SK-N-SH (cell line): Measurements from ENCODE around the gene SH3BGR. TPM values are rescaled to one million over a fixed set of nuclear protein-coding genes. Genes with fewer than 3 reads are reported as not detected.

Source experiments
- CTCF ChIA-PET: fragments of 300-600, 350-600 bp; formaldehyde crosslinking; extraction: SDS; loops from one replicate; lab custom pipeline; 2021; lab: Yijun Ruan, JAX
- POLR2A ChIA-PET: fragments of 350-600 bp; sonication (Branson Sonifier 250); formaldehyde crosslinking; extraction: SDS; loops from one replicate; lab custom pipeline; 2020; ENCODE audit warnings: antibody characterized with exemption, inconsistent platforms; lab: Yijun Ruan, JAX
- DNase-seq: peaks from one replicate; pipeline ENCODE4 v3.0.0; 2012
- H2AFZ ChIP-seq: fragments of 200-600 bp; sonication (generic); 2 replicates; pipeline ENCODE4 v1.8.1; 2016; ENCODE audit warnings: antibody characterized with exemption, mild to moderate bottlenecking, low read depth
- H3F3A ChIP-seq: fragments of 200-600 bp; sonication (generic); replicated peaks from 2 replicates; pipeline ENCODE3; 2016; ENCODE audit warnings: antibody characterized with exemption, mild to moderate bottlenecking; ENCODE audit not compliant: insufficient read depth
- H3K27ac ChIP-seq, 2 experiments: fragments of 200-500 bp in 1 of 2; fragments of 200-600 bp in 1 of 2; sonication (Bioruptor generic) in 1 of 2; sonication (generic), shearing (Covaris generic) in 1 of 2; 2 replicates each; pipeline versions ENCODE4 v1.5.1 to v1.6.1; 2014 to 2016; ENCODE audit warnings: low read depth in 2 of 2, inconsistent platforms in 1 of 2, low read length in 1 of 2, mild to moderate bottlenecking in 1 of 2, mixed read lengths in 1 of 2
- H3K27me3 ChIP-seq: fragments of 200-600 bp; sonication (generic), shearing (Covaris generic); 2 replicates; pipeline ENCODE4 v1.6.1; 2016; ENCODE audit warnings: mixed run types; ENCODE audit not compliant: insufficient read depth
- H3K36me3 ChIP-seq, 2 experiments: fragments of 200-500 bp in 1 of 2; fragments of 200-600 bp in 1 of 2; sonication (Bioruptor generic) in 1 of 2; sonication (generic) in 1 of 2; replicated peaks in 1 of 2; 2 replicates each; pipeline versions ENCODE3 to v1.5.1; 2014 to 2016; ENCODE audit warnings: low read length in 1 of 2, mild to moderate bottlenecking in 1 of 2; ENCODE audit not compliant: insufficient read depth in 2 of 2, control insufficient read depth in 1 of 2
- H3K4me1 ChIP-seq, 2 experiments: fragments of 200-500 bp in 1 of 2; fragments of 200-600 bp in 1 of 2; sonication (Bioruptor generic) in 1 of 2; sonication (generic), shearing (Covaris generic) in 1 of 2; 2 replicates each; pipeline versions ENCODE4 v1.5.1 to v1.6.1; 2014 to 2016; ENCODE audit warnings: low read depth in 1 of 2, low read length in 1 of 2, mixed run types in 1 of 2; ENCODE audit not compliant: insufficient read depth in 2 of 2, control insufficient read depth in 1 of 2
- H3K4me2 ChIP-seq: fragments of 200-600 bp; sonication (generic), shearing (Covaris generic); 2 replicates; pipeline ENCODE4 v1.6.1; 2017; ENCODE audit warnings: mixed run types
- H3K4me3 ChIP-seq, 2 experiments: fragments of 200-500 bp in 1 of 2; fragments of 200-600 bp in 1 of 2; sonication (Bioruptor generic) in 1 of 2; sonication (generic), shearing (Covaris generic) in 1 of 2; 2 replicates each; pipeline versions ENCODE4 v1.5.1 to v1.8.1; 2014 to 2016; ENCODE audit warnings: low read depth in 2 of 2, inconsistent platforms in 1 of 2, low read length in 1 of 2, mild to moderate bottlenecking in 1 of 2, mixed read lengths in 1 of 2, moderate library complexity in 1 of 2
- H3K79me2 ChIP-seq: fragments of 200-600 bp; sonication (generic); 2 replicates; pipeline ENCODE4 v1.8.1; 2017; ENCODE audit warnings: mild to moderate bottlenecking; ENCODE audit not compliant: insufficient read depth
- H3K9ac ChIP-seq: fragments of 200-600 bp; sonication (generic); 2 replicates; pipeline ENCODE4 v1.6.1; 2017; ENCODE audit warnings: mixed run types
- H3K9me2 ChIP-seq: fragments of 200-600 bp; sonication (generic); 2 replicates; pipeline ENCODE4 v1.6.1; 2017; ENCODE audit warnings: mixed run types
- H3K9me3 ChIP-seq: fragments of 200-600 bp; sonication (generic); 2 replicates; pipeline ENCODE4 v1.6.1; 2017; ENCODE audit warnings: mixed run types, mild to moderate bottlenecking, moderate library complexity
- H4K20me1 ChIP-seq: fragments of 200-600 bp; sonication (generic); 2 replicates; pipeline ENCODE4 v1.6.1; 2017; ENCODE audit warnings: mild to moderate bottlenecking, mixed run types; ENCODE audit not compliant: insufficient read depth
- CTCF ChIP-seq: fragments of 200-600 bp; sonication (generic); IDR thresholded peaks from 2 replicates; pipeline ENCODE4 v1.6.1; 2017; ENCODE audit warnings: antibody characterized with exemption, mild to moderate bottlenecking, moderate library complexity
- EP300 ChIP-seq, 2 experiments: IDR thresholded peaks; 2 replicates each; pipeline versions ENCODE4 v1.4.0 to v1.6.1; 2012; ENCODE audit warnings: borderline replicate concordance in 1 of 2, low read depth in 1 of 2, low read length in 1 of 2
- EZH2phosphoT487 ChIP-seq: fragments of 200-600 bp; sonication (generic); IDR thresholded peaks from 2 replicates; pipeline ENCODE4 v1.6.1; 2017; ENCODE audit warnings: low read depth, mixed run types, mild to moderate bottlenecking, antibody characterized with exemption, moderate library complexity, borderline replicate concordance
- FOXJ3 ChIP-seq: sonication (generic); formaldehyde crosslinking; IDR thresholded peaks from 2 replicates; pipeline ENCODE4 v1.5.1; 2020; ENCODE audit warnings: mild to moderate bottlenecking, missing genetic modification reagents
- FOXM1 ChIP-seq: IDR thresholded peaks from 2 replicates; pipeline ENCODE4 v1.4.0; 2012; ENCODE audit warnings: low read depth, mild to moderate bottlenecking
- GATA2 ChIP-seq: sonication (generic); formaldehyde crosslinking; IDR thresholded peaks from 2 replicates; pipeline ENCODE4 v1.5.0; 2020; ENCODE audit warnings: mild to moderate bottlenecking, missing genetic modification reagents
- MEF2A ChIP-seq: IDR thresholded peaks from 2 replicates; pipeline ENCODE4 v1.4.0; 2012; ENCODE audit warnings: low read depth, borderline replicate concordance
- MXI1 ChIP-seq: IDR thresholded peaks from 2 replicates; pipeline ENCODE4 v1.6.1; 2012; ENCODE audit warnings: mild to moderate bottlenecking, low read depth, low read length, improper control_type of control experiment
- PBX3 ChIP-seq: IDR thresholded peaks from 2 replicates; pipeline ENCODE4; 2012
- REST ChIP-seq: IDR thresholded peaks from 2 replicates; pipeline ENCODE4 v1.6.1; 2012; ENCODE audit warnings: mild to moderate bottlenecking, low read depth, low read length, moderate library complexity
- SIN3A ChIP-seq: IDR thresholded peaks from 2 replicates; pipeline ENCODE4 v1.6.1; 2012; ENCODE audit warnings: low read depth, mild to moderate bottlenecking, low read length, moderate library complexity, borderline replicate concordance
- SMC3 ChIP-seq: IDR thresholded peaks from 2 replicates; pipeline ENCODE4 v1.6.1; 2012; ENCODE audit warnings: low read depth, low read length, improper control_type of control experiment
- TAF1 ChIP-seq: IDR thresholded peaks from 2 replicates; pipeline ENCODE4 v1.6.1; 2012; ENCODE audit warnings: low read depth, mild to moderate bottlenecking, low read length, moderate library complexity, borderline replicate concordance
- TCF12 ChIP-seq: IDR thresholded peaks from 2 replicates; pipeline ENCODE4 v1.4.0; 2012
- USF1 ChIP-seq: IDR thresholded peaks from 2 replicates; pipeline ENCODE4 v1.4.0; 2012; ENCODE audit warnings: low read depth, borderline replicate concordance
- ZBTB33 ChIP-seq: IDR thresholded peaks from 2 replicates; pipeline ENCODE4 v1.4.0; 2012; ENCODE audit warnings: low read depth, borderline replicate concordance
- WGBS: methylation state at CpG from one replicate; pipeline ENCODE4 v1.1.6; 2017; ENCODE audit warnings: low lambda C conversion rate; 5-methylcytosine and 5-hydroxymethylcytosine counted together
- polyA plus RNA-seq, 3 experiments: library from polyadenylated mRNA; depleted of rRNA; stranded (reverse); fragments of >200 nt; gene quantifications; 2 replicates each; pipeline ENCODE4 v1.2.3, GENCODE V29; 2012

Gene SH3BGR
- polyA plus RNA-seq, 1 of the 3 experiments (the other 2 are of a cell fraction): 1.1 TPM

- no peaks in the 10 kb centered on the region for H3K79me2 ChIP-seq
- H3K9me3 ChIP-seq: no peaks in the 10 kb centered on the region
- no peak overlapping the region for H3K9ac ChIP-seq
- WGBS: 53% methylated on average over 3 of the region's 3 CpGs
- H3K36me3 ChIP-seq: no peaks in the 10 kb centered on the region
- H3F3A ChIP-seq: no peaks in the 10 kb centered on the region
- no peak overlapping the region for H2AFZ ChIP-seq
- POLR2A ChIA-PET: no interaction called here
- CTCF ChIA-PET: interaction anchor here (1.4 kb wide), 1 partner anchor 162 kb away, joined by 4 read pairs; no protein-coding TSS in a partner anchor
- H3K4me2 ChIP-seq: no peak overlapping the region
- no peaks in the 10 kb centered on the region for H3K9me2 ChIP-seq
- DNase-seq: no peak
- no peaks in the 10 kb centered on the region for H3K27me3 ChIP-seq
- H4K20me1 ChIP-seq: no peaks in the 10 kb centered on the region
- H3K27ac ChIP-seq: no peak overlapping the region
- TF ChIP-seq TCF12: no peak
- TF ChIP-seq PBX3: no peak
- no peak for TF ChIP-seq MEF2A
- TF ChIP-seq REST: no peak
- TF ChIP-seq FOXM1: no peak
- no peak for TF ChIP-seq MXI1
- TF ChIP-seq EZH2phosphoT487: no peak
- no peak for TF ChIP-seq GATA2 (CRISPR knock-in tag)
- no peak for TF ChIP-seq CTCF
- no peak for TF ChIP-seq EP300 (IDR thresholded peaks at IDR 0.05; ENCODE audit: borderline replicate concordance in 1 of 2, low read depth in 1 of 2, low read length in 1 of 2)
- TF ChIP-seq ZBTB33: no peak
- TF ChIP-seq FOXJ3: no peak
- no peak for TF ChIP-seq TAF1
- TF ChIP-seq SIN3A: no peak
- TF ChIP-seq SMC3: no peak
- no peak for TF ChIP-seq USF1
- H3K4me3 ChIP-seq: no peak overlapping the region
- peaks cover 0 to 6% of the 10 kb centered on the region in 2 experiments; a peak in 1 of 4 replicates for H3K4me1 ChIP-seq
Measured at GRCh38 chr21:39553331-39553730, 101.6 kb downstream of the SH3BGR start.
